HEK293 (cell line): ENCODE results near the gene MPV17L2.

Experiments
- CTCF ChIA-PET: fragments of 350-600 bp; formaldehyde crosslinking; extraction: SDS; loops from one replicate; lab custom pipeline; 2021; ENCODE audit warnings: antibody characterized with exemption; lab: Yijun Ruan, JAX
- POLR2A ChIA-PET: fragments of 300-600 bp; formaldehyde crosslinking; extraction: SDS; loops from one replicate; lab custom pipeline; 2020; ENCODE audit warnings: antibody characterized with exemption, inconsistent platforms; lab: Yijun Ruan, JAX
- H3K27ac ChIP-seq: fragments of 200-500 bp; sonication (Bioruptor generic); 2 replicates; pipeline ENCODE4 v1.5.1; 2014; ENCODE audit warnings: low read depth, low read length, control low read depth, inconsistent platforms; ENCODE audit errors: extremely low read depth
- H3K36me3 ChIP-seq, 2 experiments: fragments of 200-500 bp in 1 of 2; sonication (Bioruptor generic) in 1 of 2; 1 replicate in 1 of 2; 2 replicates in 1 of 2; pipeline ENCODE4 v1.5.1; 2014 to 2017; ENCODE audit warnings: inconsistent platforms in 2 of 2, low read length in 2 of 2; ENCODE audit not compliant: control insufficient read depth in 2 of 2, insufficient read depth in 1 of 2
- H3K4me1 ChIP-seq: fragments of 200-500 bp; sonication (Bioruptor generic); 2 replicates; pipeline ENCODE4 v1.5.1; 2014; ENCODE audit warnings: mild to moderate bottlenecking, low read length, inconsistent platforms; ENCODE audit not compliant: control insufficient read depth, insufficient read depth
- H3K4me3 ChIP-seq: 2 replicates; pipeline ENCODE4 v1.5.1; 2011; ENCODE audit warnings: low read depth, mild to moderate bottlenecking, control low read depth, low read length, moderate library complexity
- H3K9me3 ChIP-seq: fragments of 200-500 bp; sonication (Bioruptor generic); 2 replicates; pipeline ENCODE4 v1.5.1; 2014; ENCODE audit warnings: low read depth, low read length, inconsistent platforms; ENCODE audit not compliant: control insufficient read depth, insufficient read depth
- CTCF ChIP-seq: fragments of 450-650 bp; formaldehyde crosslinking; IDR thresholded peaks from 2 replicates; pipeline ENCODE4 v1.5.1; 2016; ENCODE audit warnings: missing biosample characterization, missing genetic modification characterization
- EGR2 ChIP-seq: fragments of 450-650 bp; formaldehyde crosslinking; IDR thresholded peaks from 2 replicates; pipeline ENCODE4 v1.5.1; 2016; ENCODE audit warnings: low read depth, missing biosample characterization, missing genetic modification characterization
- GLI2 ChIP-seq: fragments of 450-650 bp; formaldehyde crosslinking; IDR thresholded peaks from 2 replicates; pipeline ENCODE4; 2017; ENCODE audit warnings: missing biosample characterization, missing genetic modification characterization, low read depth, borderline replicate concordance
- GLIS1 ChIP-seq: fragments of 450-650 bp; formaldehyde crosslinking; IDR thresholded peaks from 2 replicates; pipeline ENCODE4 v1.5.1; 2016; ENCODE audit warnings: missing biosample characterization, missing genetic modification characterization
- GLIS2 ChIP-seq: fragments of 450-650 bp; formaldehyde crosslinking; IDR thresholded peaks from 2 replicates; pipeline ENCODE4 v1.5.1; 2016; ENCODE audit warnings: missing biosample characterization, missing genetic modification characterization
- PATZ1 ChIP-seq: fragments of 450-650 bp; formaldehyde crosslinking; IDR thresholded peaks from 2 replicates; pipeline ENCODE4 v1.5.1; 2016; ENCODE audit warnings: missing biosample characterization, missing genetic modification characterization
- RBAK ChIP-seq: fragments of 450-650 bp; formaldehyde crosslinking; IDR thresholded peaks from 2 replicates; pipeline ENCODE4 v1.5.1; 2016; ENCODE audit warnings: missing biosample characterization, missing genetic modification characterization
- ZBTB10 ChIP-seq: fragments of 450-650 bp; formaldehyde crosslinking; IDR thresholded peaks from 2 replicates; pipeline ENCODE4 v1.5.1; 2016; ENCODE audit warnings: missing biosample characterization, missing genetic modification characterization
- ZBTB26 ChIP-seq: fragments of 450-650 bp; formaldehyde crosslinking; optimal IDR thresholded peaks from 2 replicates; pipeline ENCODE3; 2016; ENCODE audit warnings: missing biosample characterization, mild to moderate bottlenecking, missing genetic modification characterization
- ZBTB44 ChIP-seq: fragments of 450-650 bp; IDR thresholded peaks from 2 replicates; pipeline ENCODE4 v1.5.1; 2018; ENCODE audit warnings: missing biosample characterization, mild to moderate bottlenecking, missing genetic modification characterization
- ZBTB48 ChIP-seq: fragments of 450-650 bp; formaldehyde crosslinking; IDR thresholded peaks from 2 replicates; pipeline ENCODE4 v1.5.1; 2016; ENCODE audit warnings: missing biosample characterization, missing genetic modification characterization
- ZFHX2 ChIP-seq: fragments of 450-650 bp; formaldehyde crosslinking; conservative IDR thresholded peaks from 2 replicates; pipeline ENCODE4 v1.5.1; 2016; ENCODE audit warnings: missing biosample characterization, missing genetic modification characterization
- ZFP3 ChIP-seq: fragments of 450-650 bp; formaldehyde crosslinking; IDR thresholded peaks from 2 replicates; pipeline ENCODE4 v1.5.1; 2016; ENCODE audit warnings: low read depth, missing biosample characterization, missing genetic modification characterization
- ZNF121 ChIP-seq: fragments of 450-650 bp; formaldehyde crosslinking; IDR thresholded peaks from 2 replicates; pipeline ENCODE4 v1.5.1; 2016; ENCODE audit warnings: missing biosample characterization, missing genetic modification characterization
- ZNF19 ChIP-seq: fragments of 450-650 bp; formaldehyde crosslinking; IDR thresholded peaks from 2 replicates; pipeline ENCODE4; 2016; ENCODE audit warnings: missing biosample characterization, missing genetic modification characterization, low read depth
- ZNF2 ChIP-seq: fragments of 450-650 bp; formaldehyde crosslinking; IDR thresholded peaks from 2 replicates; pipeline ENCODE4 v1.5.1; 2016; ENCODE audit warnings: missing biosample characterization, missing genetic modification characterization
- ZNF202 ChIP-seq: fragments of 450-650 bp; formaldehyde crosslinking; IDR thresholded peaks from 2 replicates; pipeline ENCODE4 v1.5.1; 2016; ENCODE audit warnings: missing biosample characterization, missing genetic modification characterization, borderline replicate concordance
- ZNF292 ChIP-seq: fragments of 450-650 bp; formaldehyde crosslinking; IDR thresholded peaks from 2 replicates; pipeline ENCODE4 v1.5.1; 2016; ENCODE audit warnings: low read depth, missing biosample characterization, missing genetic modification characterization, borderline replicate concordance
- ZNF48 ChIP-seq: fragments of 450-650 bp; formaldehyde crosslinking; IDR thresholded peaks from 2 replicates; pipeline ENCODE4 v1.5.1; 2016; ENCODE audit warnings: missing biosample characterization, missing genetic modification characterization
- ZNF561 ChIP-seq: fragments of 450-650 bp; IDR thresholded peaks from 2 replicates; pipeline ENCODE4 v1.5.1; 2018; ENCODE audit warnings: missing biosample characterization, missing genetic modification characterization, borderline replicate concordance
- ZNF600 ChIP-seq: fragments of 450-650 bp; formaldehyde crosslinking; IDR thresholded peaks from 2 replicates; pipeline ENCODE4 v1.5.1; 2016; ENCODE audit warnings: missing biosample characterization, missing genetic modification characterization
- ZNF654 ChIP-seq: fragments of 450-650 bp; formaldehyde crosslinking; IDR thresholded peaks from 2 replicates; pipeline ENCODE4 v1.5.1; 2016; ENCODE audit warnings: low read depth, missing biosample characterization, missing genetic modification characterization
- ZNF660 ChIP-seq: fragments of 450-650 bp; IDR thresholded peaks from 2 replicates; pipeline ENCODE4 v1.5.1; 2018; ENCODE audit warnings: missing biosample characterization, mild to moderate bottlenecking, missing genetic modification characterization
- ZNF76 ChIP-seq: fragments of 450-650 bp; formaldehyde crosslinking; IDR thresholded peaks from 2 replicates; pipeline ENCODE4; 2016; ENCODE audit warnings: low read depth, missing biosample characterization, missing genetic modification characterization, borderline replicate concordance

Gene MPV17L2

GRCh38 chr19:18167975-18168645 lies 24.9 kb upstream of the MPV17L2 start:
- ChIA-PET POLR2A (interaction anchor here (1.1 kb wide), 1 partner anchor 105 kb away, joined by 6 read pairs; no protein-coding TSS in a partner anchor), CTCF (interaction anchor here (0.7 to 7.2 kb wide), 12 partner anchors 8 to 109 kb away, joined by 3 to 83 read pairs (median 4); no protein-coding TSS in a partner anchor)
- Histone ChIP-seq H3K9me3 (no peaks in the 10 kb centered on the region), H3K4me1 (no peaks in the 10 kb centered on the region), H3K36me3 (peaks cover 21 to 60% of the 10 kb centered on the region in 2 experiments; a peak in 2 of 3 replicates)
- TF ChIP-seq ZBTB48, result no peak
- TF ChIP-seq EGR2 (tag by site-specific recombination), result peak; percentile 74
- TF ChIP-seq ZNF292 (tag by site-specific recombination), result no peak
- TF ChIP-seq ZBTB26, result peak; percentile 9
- TF ChIP-seq ZNF121 (tag by site-specific recombination), result no peak
- peak; percentile 33; the same call in 1 of the 2 replicates for TF ChIP-seq ZNF600
- TF ChIP-seq PATZ1 (tag by site-specific recombination), result 0 out of 2 replicates have a peak, but pooled peaks have one; percentile 29
- no peak for TF ChIP-seq RBAK
- TF ChIP-seq ZBTB10, result peak; percentile 53; the same call in 1 of the 2 replicates
- no peak for TF ChIP-seq ZNF48
- TF ChIP-seq ZNF19, result no peak
- no peak for TF ChIP-seq ZNF660
- peak; percentile 51; the same call in 1 of the 2 replicates for TF ChIP-seq CTCF
- TF ChIP-seq ZNF76 (tag by site-specific recombination), result peak; percentile 82
- TF ChIP-seq ZBTB44 (tag by site-specific recombination), result no peak
- 0 out of 2 replicates have a peak, but pooled peaks have one; percentile 39 for TF ChIP-seq GLIS2
- TF ChIP-seq GLIS1 (tag by site-specific recombination), result peak; percentile 42; the same call in 1 of the 2 replicates
- peak; percentile 86 for TF ChIP-seq ZNF2 (tag by site-specific recombination)
- TF ChIP-seq ZFHX2, result peak; percentile 60
- TF ChIP-seq ZNF202 (tag by site-specific recombination), result no peak
- peak; percentile 65 for TF ChIP-seq ZNF654 (tag by site-specific recombination)
- TF ChIP-seq ZNF561, result no peak
- TF ChIP-seq GLI2 (tag by site-specific recombination), result no peak
- TF ChIP-seq ZFP3 (tag by site-specific recombination), result peak; percentile 97
- TF ChIP-seq, all 188 proteins: peak for 13
- H3K4me3 ChIP-seq, result no peak overlapping the region
- H3K27ac ChIP-seq, result no peak overlapping the region
